ENCODE data around the gene CDKN2AIP.

The CDKN2AIP gene

DNA sequence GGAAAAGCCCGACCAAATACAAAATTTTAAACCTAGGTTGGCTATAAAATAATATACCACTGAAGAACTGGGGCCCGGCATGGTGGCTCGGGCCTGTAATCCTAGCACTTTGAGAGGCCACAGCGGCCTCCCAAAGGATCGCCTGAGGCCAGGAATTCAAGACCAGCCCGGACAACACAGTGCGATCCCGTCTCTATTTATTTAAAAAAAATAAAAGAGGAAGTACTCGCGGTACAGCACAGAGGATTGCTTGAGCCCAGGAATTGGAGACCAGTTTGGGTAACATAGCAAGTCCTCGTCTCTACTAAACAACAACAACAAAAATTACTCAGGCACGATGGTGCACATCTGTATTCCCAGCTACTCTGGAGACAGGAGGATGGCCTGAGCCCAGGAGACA lies 44.8 kb upstream of the CDKN2AIP start:
- no peak overlapping the region for H3K4me3 ChIP-seq (ENCODE audit: low read depth, low read length, poor library complexity, severe bottlenecking)
- no peaks in the 10 kb centered on the region for H3K9me2 ChIP-seq (ENCODE audit: low read depth, low read length)
- no peak overlapping the region for H3K27ac ChIP-seq (ENCODE audit: low read depth, low read length, poor library complexity, severe bottlenecking)
- H3K9ac ChIP-seq (ENCODE audit: low read length) = no peak overlapping the region
- H3K4me1 ChIP-seq (ENCODE audit: insufficient read depth, low read length, severe bottlenecking) = peaks cover 5% of the 10 kb centered on the region
- H3K4me2 ChIP-seq (ENCODE audit: low read length) = no peak overlapping the region
- no peaks in the 10 kb centered on the region for H3K9me3 ChIP-seq (ENCODE audit: low read length)
- TF ChIP-seq EZH2 (IDR thresholded peaks at IDR 0.05; ENCODE audit: borderline replicate concordance, low read length) = no peak
- TF ChIP-seq, protein P1, sequence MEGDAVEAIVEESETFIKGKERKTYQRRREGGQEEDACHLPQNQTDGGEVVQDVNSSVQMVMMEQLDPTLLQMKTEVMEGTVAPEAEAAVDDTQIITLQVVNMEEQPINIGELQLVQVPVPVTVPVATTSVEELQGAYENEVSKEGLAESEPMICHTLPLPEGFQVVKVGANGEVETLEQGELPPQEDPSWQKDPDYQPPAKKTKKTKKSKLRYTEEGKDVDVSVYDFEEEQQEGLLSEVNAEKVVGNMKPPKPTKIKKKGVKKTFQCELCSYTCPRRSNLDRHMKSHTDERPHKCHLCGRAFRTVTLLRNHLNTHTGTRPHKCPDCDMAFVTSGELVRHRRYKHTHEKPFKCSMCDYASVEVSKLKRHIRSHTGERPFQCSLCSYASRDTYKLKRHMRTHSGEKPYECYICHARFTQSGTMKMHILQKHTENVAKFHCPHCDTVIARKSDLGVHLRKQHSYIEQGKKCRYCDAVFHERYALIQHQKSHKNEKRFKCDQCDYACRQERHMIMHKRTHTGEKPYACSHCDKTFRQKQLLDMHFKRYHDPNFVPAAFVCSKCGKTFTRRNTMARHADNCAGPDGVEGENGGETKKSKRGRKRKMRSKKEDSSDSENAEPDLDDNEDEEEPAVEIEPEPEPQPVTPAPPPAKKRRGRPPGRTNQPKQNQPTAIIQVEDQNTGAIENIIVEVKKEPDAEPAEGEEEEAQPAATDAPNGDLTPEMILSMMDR (IDR thresholded peaks at IDR 0.05; ENCODE audit: low read length) = no peak
- no peaks in the 10 kb centered on the region for H4K20me1 ChIP-seq (ENCODE audit: insufficient read depth, low read length)
- no peaks in the 10 kb centered on the region for H3K27me3 ChIP-seq (ENCODE audit: insufficient read depth, low read length)
- H2AFZ ChIP-seq (ENCODE audit: low read length) = no peak overlapping the region
- no peaks in the 10 kb centered on the region for H3K79me2 ChIP-seq (ENCODE audit: insufficient read depth, low read length)
- H3F3A ChIP-seq (ENCODE audit: insufficient read depth, low read length) = no peaks in the 10 kb centered on the region
- H3K36me3 ChIP-seq (ENCODE audit: insufficient read depth, low read length) = no peaks in the 10 kb centered on the region

DNA sequence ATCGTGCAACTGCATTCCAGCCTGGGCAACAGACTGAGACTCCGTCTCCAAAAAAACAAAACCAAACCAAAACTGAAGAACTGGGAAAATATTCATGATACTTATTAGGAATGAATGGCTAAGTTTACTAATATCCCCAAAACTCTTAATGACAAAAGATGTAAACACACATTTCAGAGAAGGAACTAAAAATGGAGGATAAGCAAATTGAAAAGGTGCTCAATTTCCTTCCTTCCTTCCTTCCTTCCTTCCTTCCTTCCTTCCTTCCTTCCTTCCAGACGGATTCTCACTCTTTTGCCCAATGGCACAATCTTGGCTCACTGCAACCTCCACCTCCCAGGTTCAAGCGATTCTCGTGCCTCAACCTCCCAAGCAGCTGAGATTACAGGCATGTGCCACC lies 44.4 kb upstream of the CDKN2AIP start:
- H4K20me1 ChIP-seq (ENCODE audit: insufficient read depth, low read length) = no peaks in the 10 kb centered on the region
- H3K4me1 ChIP-seq (ENCODE audit: insufficient read depth, low read length, severe bottlenecking) = peaks cover 5% of the 10 kb centered on the region
- TF ChIP-seq, protein P1 (IDR thresholded peaks at IDR 0.05; ENCODE audit: low read length) = no peak
- TF ChIP-seq EZH2 (IDR thresholded peaks at IDR 0.05; ENCODE audit: borderline replicate concordance, low read length) = no peak
- no peak overlapping the region for H3K4me3 ChIP-seq (ENCODE audit: low read depth, low read length, poor library complexity, severe bottlenecking)
- H3K4me2 ChIP-seq (ENCODE audit: low read length) = no peak overlapping the region
- H2AFZ ChIP-seq (ENCODE audit: low read length) = no peak overlapping the region
- no peaks in the 10 kb centered on the region for H3K27me3 ChIP-seq (ENCODE audit: insufficient read depth, low read length)
- no peaks in the 10 kb centered on the region for H3K9me2 ChIP-seq (ENCODE audit: low read depth, low read length)
- no peaks in the 10 kb centered on the region for H3K9me3 ChIP-seq (ENCODE audit: low read length)
- H3F3A ChIP-seq (ENCODE audit: insufficient read depth, low read length) = no peaks in the 10 kb centered on the region
- H3K9ac ChIP-seq (ENCODE audit: low read length) = no peak overlapping the region
- no peaks in the 10 kb centered on the region for H3K36me3 ChIP-seq (ENCODE audit: insufficient read depth, low read length)
- H3K27ac ChIP-seq (ENCODE audit: low read depth, low read length, poor library complexity, severe bottlenecking) = no peak overlapping the region
- H3K79me2 ChIP-seq (ENCODE audit: insufficient read depth, low read length) = no peaks in the 10 kb centered on the region

DNA sequence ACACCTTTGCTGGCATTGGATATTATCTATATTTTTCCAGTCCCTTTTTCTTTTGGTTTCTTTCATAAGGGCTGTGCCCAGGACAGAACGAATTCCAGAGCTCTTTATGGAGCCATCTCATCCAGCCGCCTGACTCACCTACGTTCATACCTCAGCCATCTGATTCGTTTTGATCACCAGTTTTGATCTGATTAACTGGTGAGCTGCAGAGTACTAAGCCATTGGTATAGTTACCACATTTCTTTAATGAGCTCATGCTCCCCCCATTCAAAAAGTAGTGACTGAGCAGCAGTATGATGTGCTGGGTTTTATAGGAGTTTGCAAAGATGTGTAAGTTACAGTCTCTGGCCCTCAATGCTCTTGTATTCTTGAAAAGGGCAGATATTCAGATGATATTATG lies 43.0 kb upstream of the CDKN2AIP start:
- no peak overlapping the region for H3K27ac ChIP-seq (ENCODE audit: low read depth, low read length, poor library complexity, severe bottlenecking)
- H3K9me2 ChIP-seq (ENCODE audit: low read depth, low read length) = no peaks in the 10 kb centered on the region
- peaks cover 5% of the 10 kb centered on the region for H3K4me1 ChIP-seq (ENCODE audit: insufficient read depth, low read length, severe bottlenecking)

More for the DNA sequence above, 43.0 kb upstream of the CDKN2AIP start:
- Histone ChIP-seq H3K4me3 (ENCODE audit: low read depth, low read length, poor library complexity, severe bottlenecking) (no peak overlapping the region), H4K20me1 (ENCODE audit: insufficient read depth, low read length) (no peaks in the 10 kb centered on the region), H3K9me3 (ENCODE audit: low read length) (no peaks in the 10 kb centered on the region), H3K27me3 (ENCODE audit: insufficient read depth, low read length) (no peaks in the 10 kb centered on the region; the same call in 1 of the 2 replicates), H2AFZ (ENCODE audit: low read length) (no peak overlapping the region), H3K36me3 (ENCODE audit: insufficient read depth, low read length) (no peaks in the 10 kb centered on the region), H3K9ac (ENCODE audit: low read length) (no peak overlapping the region), H3F3A (ENCODE audit: insufficient read depth, low read length) (no peaks in the 10 kb centered on the region), H3K79me2 (ENCODE audit: insufficient read depth, low read length) (no peaks in the 10 kb centered on the region), H3K4me2 (ENCODE audit: low read length) (no peak overlapping the region)
- no peak for TF ChIP-seq EZH2 (IDR thresholded peaks at IDR 0.05; ENCODE audit: borderline replicate concordance, low read length)
- TF ChIP-seq, protein P1 (IDR thresholded peaks at IDR 0.05; ENCODE audit: low read length) = no peak

All from OCI-LY1 (cell line).